Globus pallidus (tissue), 1 donor: Measurements from ENCODE around the gene KCNMA1.
A peak's percentile ranks its signal among the peaks of the same experiment; 100 is the strongest.

ENCODE experiments used
- DNase-seq: peaks from one replicate; pipeline ENCODE4 v3.0.0-alpha.2; 2015; ENCODE audit warnings: low spot score

The KCNMA1 gene

DNA sequence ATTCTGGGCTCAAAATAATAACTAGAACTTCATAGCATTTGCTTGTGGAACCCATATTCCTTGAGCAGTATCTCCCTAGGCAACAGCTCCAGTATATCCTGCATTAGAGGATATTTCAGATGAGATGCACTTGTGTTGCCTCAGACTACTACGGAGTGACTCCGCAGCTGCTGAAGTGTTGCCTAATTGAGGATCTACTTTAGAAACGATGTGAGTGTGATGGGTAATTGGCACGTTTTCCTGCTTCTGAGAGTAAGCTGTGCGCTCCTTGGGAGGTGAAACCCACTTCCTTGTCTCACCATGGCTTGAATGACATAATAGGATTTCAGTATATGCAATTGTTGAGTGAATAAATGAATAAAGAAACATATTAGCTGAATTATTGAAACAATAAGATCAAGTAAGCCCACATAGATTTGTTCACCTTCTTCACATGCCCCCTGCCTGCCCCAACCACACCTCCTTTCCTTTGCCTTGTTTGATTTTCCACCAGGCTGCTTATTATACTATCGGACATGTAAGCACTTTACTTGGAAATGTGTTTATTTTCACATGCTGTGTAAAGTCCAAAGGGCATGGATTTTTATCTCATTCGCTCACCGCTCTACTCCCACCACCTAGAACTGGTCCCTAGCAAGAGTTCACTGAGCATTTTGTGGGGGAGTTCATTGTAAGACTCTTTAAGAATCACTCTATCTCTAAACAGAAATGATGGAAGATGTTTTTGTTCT, 303.8 kb downstream of the KCNMA1 start:
- no peak for DNase-seq

- no peak for DNase-seq
These were observed 305.4 kb downstream of the KCNMA1 start for GRCh38 chr10:77332256-77332655.

DNA sequence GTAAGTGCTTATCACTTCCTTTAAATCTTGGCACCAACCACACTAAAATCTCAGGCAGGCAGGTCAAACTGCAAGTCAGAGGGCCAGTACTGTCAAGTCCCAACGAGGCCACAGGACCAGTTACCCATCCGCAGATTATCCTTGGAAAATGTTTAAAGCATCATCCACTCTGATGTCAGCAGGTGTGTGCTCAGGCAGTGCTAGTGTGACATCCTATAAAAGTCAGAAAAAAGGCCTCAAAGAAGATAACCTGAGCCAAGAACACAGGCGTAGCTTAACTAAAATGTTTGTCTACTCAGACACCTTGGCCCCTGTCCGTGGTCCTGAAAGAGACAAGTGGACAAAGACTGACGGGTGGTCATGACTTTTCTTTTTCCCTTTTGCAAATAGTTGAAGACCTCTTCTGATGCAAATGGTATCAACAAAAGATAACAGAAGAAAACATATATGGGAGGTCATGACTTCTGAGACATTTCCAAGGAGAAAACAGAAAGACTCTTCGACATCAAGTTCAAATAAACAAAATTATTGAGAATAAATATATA, 309.3 kb downstream of the KCNMA1 start:
- no peak for DNase-seq

- DNase-seq, result no peak
These were observed 312.4 kb downstream of the KCNMA1 start for GRCh38 chr10:77325233-77325537.

GRCh38 chr10:77321838-77322237, 315.8 kb downstream of the KCNMA1 start:
- no peak for DNase-seq

DNA sequence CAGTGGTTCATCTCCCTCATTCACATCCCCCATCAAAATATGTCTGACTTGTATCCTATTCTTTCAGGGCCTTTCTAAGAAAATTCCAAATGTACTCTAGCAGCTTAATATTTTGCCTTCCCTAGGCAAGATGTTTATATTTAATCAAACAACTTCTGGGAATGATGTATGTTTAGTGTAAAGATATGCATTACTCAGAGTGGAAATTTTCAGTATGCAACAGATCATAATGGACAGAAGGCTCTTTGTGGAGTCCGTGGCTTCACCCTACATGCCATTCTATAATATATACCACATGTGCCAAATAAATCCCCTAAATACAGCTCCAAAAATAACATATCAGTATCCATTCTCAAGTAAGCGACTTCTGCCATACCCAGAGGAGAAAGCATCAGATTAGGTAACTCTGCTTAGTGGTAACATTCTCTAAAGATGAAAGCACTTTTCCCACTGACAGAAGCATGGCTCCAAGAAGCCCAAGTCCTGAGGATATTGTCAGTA, 316.6 kb downstream of the KCNMA1 start:
- no peak for DNase-seq

- no peak for DNase-seq
These were observed 318.1 kb downstream of the KCNMA1 start for GRCh38 chr10:77319557-77319956.

DNA sequence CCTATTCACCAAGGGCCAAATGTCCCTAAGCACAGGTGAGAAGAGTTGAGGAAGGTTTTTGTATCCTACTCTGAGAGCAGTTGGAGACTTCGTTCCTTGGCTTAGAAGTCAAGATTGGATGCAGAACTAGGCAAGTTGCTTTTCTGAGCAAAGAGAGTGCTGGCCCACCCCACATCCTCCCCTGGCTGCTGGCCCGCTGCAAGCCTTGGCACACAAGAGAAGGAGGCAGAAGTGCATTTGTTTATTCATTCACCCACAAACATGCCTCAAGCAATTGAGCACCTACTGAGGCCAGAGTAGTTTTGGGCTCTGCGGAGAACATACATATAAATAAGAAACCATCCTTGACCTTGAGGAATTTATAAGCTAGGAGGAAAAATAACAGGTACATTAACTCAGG, 318.9 kb downstream of the KCNMA1 start:
- peak; percentile 23 for DNase-seq

GRCh38 chr10:77317221-77317620, 320.4 kb downstream of the KCNMA1 start:
- DNase-seq, result no peak

- no peak for DNase-seq
These were observed 322.0 kb downstream of the KCNMA1 start for GRCh38 chr10:77315496-77316129.

- DNase-seq, result no peak
These were observed 324.4 kb downstream of the KCNMA1 start for GRCh38 chr10:77313066-77313750.

GRCh38 chr10:77311186-77311585, 326.4 kb downstream of the KCNMA1 start:
- DNase-seq, result no peak

GRCh38 chr10:77310288-77310840, 327.2 kb downstream of the KCNMA1 start:
- DNase-seq, result no peak

DNA sequence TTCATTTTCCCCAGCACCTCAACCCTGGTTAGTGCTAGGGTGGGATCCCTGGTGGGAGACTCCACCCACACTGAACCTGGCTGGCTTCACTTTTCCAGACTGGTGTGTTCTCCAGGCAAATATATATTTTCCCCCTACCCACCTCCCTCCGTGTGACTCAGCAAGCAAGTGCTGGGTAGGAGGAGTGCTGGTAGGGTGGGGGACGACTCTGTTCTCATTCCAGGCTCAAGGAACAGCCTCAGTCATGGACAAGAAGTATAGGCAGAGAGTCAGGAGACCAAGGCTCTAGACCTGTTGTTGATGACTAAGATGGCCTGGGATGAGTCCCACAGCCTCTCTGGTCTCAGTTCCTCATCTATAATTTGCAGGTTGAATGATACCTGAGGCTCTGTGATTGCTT, 328.1 kb downstream of the KCNMA1 start:
- no peak for DNase-seq

DNA sequence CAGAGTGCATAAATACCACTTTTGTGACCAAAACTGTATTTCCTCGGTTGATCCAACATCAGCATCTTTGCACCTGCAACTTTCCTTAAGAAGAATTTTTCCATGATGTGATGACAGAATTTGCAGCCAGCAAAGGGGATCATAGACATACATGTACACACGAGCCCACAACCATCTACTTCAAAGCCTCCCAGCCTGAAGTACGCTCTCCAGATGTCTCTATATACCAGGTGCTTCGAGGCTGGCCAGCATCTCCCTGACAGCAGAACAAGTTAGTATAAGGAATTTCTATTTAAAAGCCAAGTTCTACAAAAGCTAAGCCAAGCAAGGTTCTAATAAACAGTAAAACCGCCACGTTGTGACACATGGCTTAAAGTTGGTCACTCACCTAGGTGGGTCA, 328.5 kb downstream of the KCNMA1 start:
- DNase-seq, result no peak

DNA sequence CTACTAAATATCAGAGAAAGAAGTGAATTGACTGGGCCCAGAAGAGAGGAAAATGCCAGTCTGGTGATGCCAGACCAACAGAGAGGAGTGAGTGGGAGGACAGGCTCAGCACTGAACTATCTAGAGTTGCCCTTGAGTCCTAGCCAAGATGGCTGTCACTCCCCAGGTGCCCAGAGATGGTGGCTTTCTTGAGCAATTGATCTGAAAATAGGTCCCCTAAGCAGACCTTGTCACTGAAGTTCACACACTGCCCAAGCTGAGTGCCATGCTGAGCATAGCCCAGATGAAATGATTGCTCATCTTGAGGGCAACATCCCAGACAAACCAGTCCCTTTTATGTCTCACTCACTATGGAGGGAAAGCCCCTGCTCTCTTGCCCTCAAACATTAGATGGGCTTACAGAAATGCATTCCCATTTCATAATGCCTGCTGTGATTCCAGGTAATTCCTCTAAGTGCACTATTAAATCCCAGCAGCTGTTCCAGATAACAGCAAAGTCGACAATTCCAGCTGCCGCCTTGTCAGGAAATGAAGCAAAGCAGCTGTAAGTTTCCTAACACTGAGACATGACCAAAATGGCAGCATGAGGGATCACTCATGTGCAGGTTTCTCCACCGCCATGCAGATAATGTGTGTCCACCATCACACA, 329.4 kb downstream of the KCNMA1 start:
- no peak for DNase-seq

DNA sequence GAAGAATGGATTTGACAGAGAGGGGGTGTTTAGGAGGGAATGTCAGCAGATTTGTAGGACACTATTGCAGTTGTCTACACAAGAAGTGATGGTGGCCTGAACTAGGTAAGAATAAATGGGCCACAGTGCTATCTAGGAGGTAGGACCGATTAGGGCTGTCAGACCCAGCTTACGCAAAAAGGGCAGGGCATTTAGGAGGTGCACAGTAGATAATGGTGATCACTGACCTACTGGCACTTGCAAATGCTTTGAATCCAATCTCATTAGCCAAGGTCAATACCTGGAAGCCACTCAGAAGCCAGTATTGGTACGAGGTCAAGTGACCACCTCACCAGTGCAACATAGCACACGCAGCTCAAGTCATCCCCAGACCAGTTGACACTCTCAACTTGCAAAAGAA, 330.9 kb downstream of the KCNMA1 start:
- DNase-seq, result no peak

- no peak for DNase-seq
These were observed 331.7 kb downstream of the KCNMA1 start for GRCh38 chr10:77305650-77306632.

- no peak for DNase-seq
These were observed 333.4 kb downstream of the KCNMA1 start for GRCh38 chr10:77304192-77304591.

DNA sequence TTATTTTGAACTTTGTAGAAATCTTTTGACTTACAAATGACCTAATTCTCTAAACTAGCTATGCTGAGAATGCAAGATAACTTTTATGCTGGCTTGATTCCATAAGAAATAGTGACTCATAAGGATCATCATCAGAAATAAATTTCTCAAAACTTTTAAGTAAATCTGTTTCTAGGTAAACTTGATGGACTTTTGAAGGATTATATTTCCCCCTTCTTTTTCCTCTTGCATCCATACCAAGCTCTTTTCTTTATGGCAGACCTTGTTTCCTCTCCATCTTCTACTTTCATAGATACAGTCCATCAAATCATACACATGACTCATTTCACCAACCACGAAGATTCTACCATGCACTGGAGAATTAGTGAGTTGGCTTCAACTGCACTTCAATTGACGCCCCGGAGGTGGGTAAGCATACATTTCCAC, 336.3 kb downstream of the KCNMA1 start:
- no peak for DNase-seq
